GM23248 (cell line): ENCODE data around the gene ARFRP1. TPM values are rescaled to one million over a fixed set of nuclear protein-coding genes. Genes with fewer than 3 reads are reported as not detected.
"Not testable (repeated sequence)": the region's sequence is repeated elsewhere in the genome, so short reads cannot be mapped to it uniquely, and the experiment has no call there.

Experiments used
- DNase-seq: peaks from one replicate; pipeline ENCODE4 v3.0.0-alpha.2; 2015
- H2AFZ ChIP-seq: fragments of 200-600 bp; sonication (generic); 2 replicates; pipeline ENCODE4 v1.6.1; 2016; ENCODE audit warnings: antibody characterized with exemption
- H3F3A ChIP-seq: fragments of 200-600 bp; sonication (generic); 2 replicates; pipeline ENCODE4 v1.6.1; 2016; ENCODE audit warnings: mild to moderate bottlenecking, antibody characterized with exemption, mixed run types; ENCODE audit not compliant: insufficient read depth
- H3K27ac ChIP-seq: fragments of 200-600 bp; sonication (generic); 2 replicates; pipeline ENCODE4 v1.5.1; 2016; ENCODE audit warnings: mild to moderate bottlenecking
- H3K27me3 ChIP-seq: fragments of 200-600 bp; sonication (generic); replicated peaks from 2 replicates; pipeline ENCODE4 v1.6.1; 2016; ENCODE audit warnings: mild to moderate bottlenecking; ENCODE audit not compliant: insufficient read depth
- H3K36me3 ChIP-seq: fragments of 200-600 bp; sonication (generic); 2 replicates; pipeline ENCODE4 v1.6.1; 2016; ENCODE audit warnings: low read depth, mild to moderate bottlenecking
- H3K4me1 ChIP-seq: fragments of 200-600 bp; sonication (generic); 2 replicates; pipeline ENCODE4 v1.6.1; 2016; ENCODE audit warnings: mild to moderate bottlenecking; ENCODE audit not compliant: insufficient read depth
- H3K4me2 ChIP-seq: fragments of 200-600 bp; sonication (generic); one replicate; pipeline ENCODE4 v1.6.1; 2016; ENCODE audit warnings: mild to moderate bottlenecking; ENCODE audit not compliant: unreplicated experiment
- H3K4me3 ChIP-seq: fragments of 200-600 bp; sonication (generic); 2 replicates; pipeline ENCODE4 v1.5.1; 2016; ENCODE audit warnings: mild to moderate bottlenecking
- H3K79me2 ChIP-seq: fragments of 200-600 bp; sonication (generic); 2 replicates; pipeline ENCODE4 v1.6.1; 2016; ENCODE audit warnings: mild to moderate bottlenecking; ENCODE audit not compliant: insufficient read depth
- H3K9ac ChIP-seq: fragments of 200-600 bp; sonication (generic); 2 replicates; pipeline ENCODE4 v1.6.1; 2016; ENCODE audit warnings: mild to moderate bottlenecking
- H3K9me2 ChIP-seq: fragments of 200-600 bp; sonication (generic); 2 replicates; pipeline ENCODE4 v1.6.1; 2016; ENCODE audit warnings: mixed run types, mild to moderate bottlenecking, moderate library complexity; ENCODE audit not compliant: insufficient read depth
- H3K9me3 ChIP-seq: fragments of 200-600 bp; sonication (generic); one replicate; pipeline ENCODE4 v1.6.1; 2017; ENCODE audit warnings: low read depth
- H4K20me1 ChIP-seq: fragments of 200-600 bp; sonication (generic); 2 replicates; pipeline ENCODE4 v1.6.0; 2016; ENCODE audit not compliant: insufficient read depth
- EZH2 ChIP-seq: fragments of 200-600 bp; sonication (generic); IDR thresholded peaks from 2 replicates; pipeline ENCODE4 v1.6.1; 2018; ENCODE audit warnings: antibody characterized with exemption, mild to moderate bottlenecking; ENCODE audit not compliant: insufficient read depth, poor library complexity, severe bottlenecking
- EZH2phosphoT487 ChIP-seq: fragments of 200-600 bp; sonication (generic); IDR thresholded peaks from 2 replicates; pipeline ENCODE4 v1.6.1; 2018; ENCODE audit warnings: antibody characterized with exemption, moderate library complexity, mild to moderate bottlenecking, low read depth; ENCODE audit not compliant: insufficient read depth
- WGBS, 2 experiments: methylation state at CpG; one replicate each; pipeline ENCODE4 v1.1.6; 2015 to 2017; ENCODE audit warnings: low lambda C conversion rate in 2 of 2, low coverage in 1 of 2; ENCODE audit errors: missing lambda C conversion rate in 2 of 2; 5-methylcytosine and 5-hydroxymethylcytosine counted together
- in situ Hi-C: fragments of 300-500 bp; cut with MboI; formaldehyde crosslinking; loops from 2 replicates; pipeline ENCODE4 v1.15.0; 2020
- polyA plus RNA-seq: library from polyadenylated mRNA; unstranded; fragments of >200 nt; fragmentation: Nextera tagmentation; extraction: Ambion mirVana; gene quantifications from 2 replicates; pipeline ENCODE4 v1.2.1, GENCODE V29; 2016
- total RNA-seq: library from RNA; depleted of rRNA; stranded (reverse); fragments of >200 nt; shearing (Covaris generic); gene quantifications from 2 replicates; pipeline ENCODE4 v1.2.3, GENCODE V29; 2014

Gene ARFRP1
- total and polyA plus RNA-seq, 2 experiments from 2014 or later, result 57.6 to 61.4 TPM

- no peak overlapping the region for H2AFZ ChIP-seq
- H3F3A ChIP-seq, result peaks cover 7% of the 10 kb centered on the region; the same call in 1 of the 2 replicates
- TF ChIP-seq EZH2, result no peak
- no peak for TF ChIP-seq EZH2phosphoT487
- no peaks in the 10 kb centered on the region for H3K9me3 ChIP-seq
- H3K4me3 ChIP-seq, result no peak overlapping the region
- WGBS, 2 experiments, result 91 to 94% methylated on average over 30 to 33 of the region's 33 CpGs
- peaks cover 12% of the 10 kb centered on the region for H3K4me1 ChIP-seq
- no peaks in the 10 kb centered on the region for H3K36me3 ChIP-seq
- H3K27ac ChIP-seq, result no peak overlapping the region
- peaks cover 55% of the 10 kb centered on the region for H3K79me2 ChIP-seq
- in situ Hi-C loops, result no loop called here
- no peak overlapping the region for H3K9ac ChIP-seq
- no peaks in the 10 kb centered on the region for H3K9me2 ChIP-seq
- DNase-seq, result no peak
- H4K20me1 ChIP-seq, result no peaks in the 10 kb centered on the region
- H3K4me2 ChIP-seq, result no peak overlapping the region
- no peaks in the 10 kb centered on the region for H3K27me3 ChIP-seq
Measured at GRCh38 chr20:63661959-63662812, 45.6 kb downstream of the ARFRP1 start.

- H3K27ac ChIP-seq, result no peak overlapping the region
- H3K4me1 ChIP-seq, result peaks cover 13% of the 10 kb centered on the region
- no peak overlapping the region for H3K4me3 ChIP-seq
- TF ChIP-seq EZH2phosphoT487, result no peak
- no peak for TF ChIP-seq EZH2
- H3K9me3 ChIP-seq, result no peaks in the 10 kb centered on the region
- peaks cover 7% of the 10 kb centered on the region; the same call in 1 of the 2 replicates for H3F3A ChIP-seq
- H4K20me1 ChIP-seq, result no peaks in the 10 kb centered on the region
- H3K27me3 ChIP-seq, result no peaks in the 10 kb centered on the region
- no peak overlapping the region for H3K9ac ChIP-seq
- H2AFZ ChIP-seq, result no peak overlapping the region
- DNase-seq, result no peak
- H3K9me2 ChIP-seq, result no peaks in the 10 kb centered on the region
- WGBS, 2 experiments, result 90 to 91% methylated on average over 22 of the region's 22 CpGs
- H3K36me3 ChIP-seq, result no peaks in the 10 kb centered on the region
- H3K4me2 ChIP-seq, result no peak overlapping the region
- peaks cover 55% of the 10 kb centered on the region for H3K79me2 ChIP-seq
- in situ Hi-C loops, result no loop called here
Measured at GRCh38 chr20:63661108-63661507, 46.7 kb downstream of the ARFRP1 start.

GRCh38 chr20:63660622-63661021 lies 47.2 kb downstream of the ARFRP1 start:
- Histone ChIP-seq H4K20me1 (no peaks in the 10 kb centered on the region), H3F3A (peaks cover 7% of the 10 kb centered on the region; the same call in 1 of the 2 replicates), H3K27me3 (no peaks in the 10 kb centered on the region), H3K4me2 (no peak overlapping the region), H3K9ac (no peak overlapping the region), H3K4me3 (no peak overlapping the region), H3K9me3 (no peaks in the 10 kb centered on the region), H3K4me1 (peaks cover 13% of the 10 kb centered on the region), H3K27ac (no peak overlapping the region), H3K36me3 (no peaks in the 10 kb centered on the region), H3K79me2 (peaks cover 55% of the 10 kb centered on the region), H3K9me2 (no peaks in the 10 kb centered on the region), H2AFZ (no peak overlapping the region)
- TF ChIP-seq EZH2 (no peak), EZH2phosphoT487 (no peak)
- DNase-seq, result no peak
- 78 to 85% methylated on average over 8 of the region's 8 CpGs for WGBS, 2 experiments
- in situ Hi-C loops, result no loop called here

GRCh38 chr20:63660174-63660573 lies 47.6 kb downstream of the ARFRP1 start:
- 86 to 92% methylated on average over 10 of the region's 10 CpGs for WGBS, 2 experiments
- H3K36me3 ChIP-seq, H4K20me1 ChIP-seq, H3K9me3 ChIP-seq, H2AFZ ChIP-seq, H3F3A ChIP-seq, H3K27me3 ChIP-seq, H3K9ac ChIP-seq, H3K4me3 ChIP-seq, H3K27ac ChIP-seq, DNase-seq, H3K9me2 ChIP-seq, in situ Hi-C loops, H3K4me2 ChIP-seq: not testable (repeated sequence)
- H3K79me2 ChIP-seq, result peaks cover 55% of the 10 kb centered on the region
- peaks cover 13% of the 10 kb centered on the region for H3K4me1 ChIP-seq
